Activated T-cell treated with anti-CD3 and anti-CD28 coated beads, Interleukin-2, amount 50 U/mL, for 1 hour (primary cell): Measurements from ENCODE around the gene KSR1.

Experiments used
- DNase-seq: peaks from one replicate; pipeline ENCODE4 v3.0.0-alpha.2; 2020

Gene KSR1

GRCh38 chr17:27539794-27540317, 83.6 kb downstream of the KSR1 start:
- DNase-seq = no peak

GRCh38 chr17:27540318-27541101, 84.3 kb downstream of the KSR1 start:
- DNase-seq = no peak

GRCh38 chr17:27541301-27542023, 85.2 kb downstream of the KSR1 start:
- DNase-seq = no peak

GRCh38 chr17:27542841-27543463, 86.7 kb downstream of the KSR1 start:
- no peak for DNase-seq

DNA sequence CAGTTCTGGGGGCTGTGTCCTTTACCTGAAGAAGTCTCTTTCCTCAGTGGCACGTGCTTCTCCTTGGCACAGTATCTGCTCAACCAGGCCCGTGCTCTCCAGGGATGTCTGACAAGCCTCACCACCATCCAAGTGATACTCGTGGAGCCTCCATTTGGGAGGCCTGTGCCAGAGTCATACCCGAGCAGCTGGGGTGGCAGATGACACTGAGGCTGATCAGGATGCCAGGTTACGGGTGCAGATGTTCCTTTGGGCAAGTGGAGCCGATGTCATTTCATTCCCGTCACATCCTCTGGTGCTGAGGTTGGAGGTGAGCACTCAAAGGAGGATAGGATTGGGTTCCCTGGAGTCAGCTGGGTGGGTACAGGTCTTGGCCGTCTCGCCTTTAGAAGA, 87.2 kb downstream of the KSR1 start:
- no peak for DNase-seq

- DNase-seq = no peak
These were observed 87.7 kb downstream of the KSR1 start for GRCh38 chr17:27543958-27544349.

DNA sequence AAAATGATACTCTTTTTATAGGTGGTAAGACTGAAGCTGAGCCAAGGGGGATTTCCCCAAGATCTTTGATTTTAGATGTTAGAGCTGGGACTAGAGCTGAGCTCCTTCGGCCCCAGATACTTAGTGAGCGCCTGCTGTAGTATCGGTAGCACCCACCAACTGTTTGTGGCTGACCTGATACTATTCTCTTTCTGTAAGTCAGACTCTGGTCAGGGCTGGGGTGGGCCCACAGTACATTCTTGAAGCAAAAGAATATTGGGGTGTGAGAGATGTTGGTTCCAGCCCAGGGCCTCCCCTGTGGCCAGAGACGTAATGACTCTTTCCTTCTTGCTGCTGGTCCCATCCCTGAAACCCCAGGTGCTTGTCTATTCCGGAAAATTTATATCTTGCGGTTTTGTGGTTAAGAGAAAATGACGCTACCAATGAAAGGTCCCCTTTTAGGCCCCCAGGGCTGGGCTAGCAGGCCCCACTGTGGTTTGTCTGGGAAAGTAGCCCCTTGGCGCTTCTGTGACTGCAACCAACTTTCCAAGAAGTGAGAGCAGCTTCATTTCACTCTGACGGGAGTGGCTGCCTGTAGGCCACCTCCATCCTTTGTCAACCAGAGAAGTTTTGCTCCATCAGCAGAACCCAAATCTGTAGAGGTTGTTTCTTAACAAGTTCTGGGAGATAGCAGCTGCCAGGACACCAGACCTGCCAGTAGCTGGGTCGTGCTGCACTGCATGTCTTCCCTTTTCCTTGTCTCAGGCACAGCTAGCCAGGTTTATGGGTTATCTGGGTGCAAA, 88.3 kb downstream of the KSR1 start:
- peak; percentile 34 for DNase-seq

- DNase-seq = no peak
These were observed 89.4 kb downstream of the KSR1 start for GRCh38 chr17:27545562-27546229.

GRCh38 chr17:27546624-27547300, 90.5 kb downstream of the KSR1 start:
- DNase-seq = no peak

- no peak for DNase-seq
These were observed 91.0 kb downstream of the KSR1 start for GRCh38 chr17:27547301-27547683.

GRCh38 chr17:27548369-27548768, 92.1 kb downstream of the KSR1 start:
- no peak for DNase-seq

DNA sequence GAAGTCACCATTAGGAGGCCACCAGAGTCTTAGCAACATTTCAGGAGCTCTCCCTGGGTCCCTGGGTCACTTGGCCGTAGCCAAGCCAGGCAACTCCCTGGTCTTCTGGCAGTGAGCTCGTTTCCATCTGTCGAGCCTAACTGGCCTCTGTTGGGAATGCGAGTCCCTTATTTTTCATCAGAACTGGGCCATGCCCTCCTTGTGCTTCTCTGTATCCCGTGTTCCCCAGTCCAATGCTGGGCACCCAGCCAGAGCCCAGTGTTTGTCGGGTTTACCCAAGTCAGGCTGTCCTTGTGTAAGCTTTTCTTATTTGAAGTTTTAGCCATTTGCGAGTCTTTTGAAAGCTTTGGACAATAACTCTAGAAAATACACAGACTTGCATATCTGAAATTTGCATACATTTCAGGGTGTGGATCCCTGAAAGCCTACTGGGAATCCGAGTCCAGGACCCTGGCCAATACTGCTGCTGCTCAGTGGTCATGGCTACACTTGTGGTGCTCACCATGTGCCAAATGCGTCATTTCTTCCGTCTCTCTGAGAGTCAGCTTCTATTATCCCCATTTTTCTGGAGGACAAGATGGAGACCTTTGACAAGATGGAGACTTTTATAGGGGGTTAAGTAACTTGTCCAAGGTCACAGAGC, 93.1 kb downstream of the KSR1 start:
- no peak for DNase-seq

GRCh38 chr17:27550291-27550930, 94.2 kb downstream of the KSR1 start:
- no peak for DNase-seq

GRCh38 chr17:27550974-27551505, 94.8 kb downstream of the KSR1 start:
- no peak for DNase-seq

GRCh38 chr17:27551701-27552248, 95.5 kb downstream of the KSR1 start:
- DNase-seq = no peak

- DNase-seq = no peak
These were observed 96.1 kb downstream of the KSR1 start for GRCh38 chr17:27552276-27552732.

- DNase-seq = no peak
These were observed 96.8 kb downstream of the KSR1 start for GRCh38 chr17:27553019-27553511.

DNA sequence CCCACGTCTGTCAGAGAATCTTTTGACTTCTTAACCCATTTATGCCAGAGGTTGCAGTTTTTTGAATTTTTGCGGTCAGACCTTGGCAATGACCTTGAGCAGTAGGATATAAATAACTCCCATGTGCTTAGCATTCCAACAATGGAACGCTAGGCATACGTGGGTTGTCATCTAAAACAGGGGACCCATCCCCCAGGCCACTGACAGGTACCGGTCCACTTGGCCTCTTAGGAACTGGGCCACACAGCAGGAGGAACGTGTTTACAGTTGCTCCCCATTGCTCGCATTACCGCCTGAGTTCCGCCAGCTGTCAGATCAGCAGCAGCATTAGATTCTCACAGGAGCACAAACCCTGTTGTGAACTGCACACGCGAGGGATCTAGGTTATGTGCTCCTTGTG, 97.9 kb downstream of the KSR1 start:
- DNase-seq = no peak

GRCh38 chr17:27554911-27555310, 98.7 kb downstream of the KSR1 start:
- DNase-seq = no peak

- DNase-seq = no peak
These were observed 99.1 kb downstream of the KSR1 start for GRCh38 chr17:27555339-27555738.
